CD14-positive monocyte (primary cell): Measurements from ENCODE around the gene MYL6B. TPM values are rescaled to one million over a fixed set of nuclear protein-coding genes. Genes with fewer than 3 reads are reported as not detected.

Source experiments
- DNase-seq, 3 donors: peaks; one replicate each; pipeline ENCODE4 v3.0.0-alpha.2; 2011 to 2022
- H2AFZ ChIP-seq: 2 replicates; pipeline ENCODE4 v1.6.0; 2012; ENCODE audit warnings: mild to moderate bottlenecking, low read depth, low read length, inconsistent platforms; ENCODE audit not compliant: insufficient read depth, poor library complexity, severe bottlenecking
- H3K27ac ChIP-seq, 2 donors: 1 replicate in 1 of 2; 2 replicates in 1 of 2; pipeline ENCODE4 v1.5.1; 2012 to 2013; ENCODE audit warnings: low read length in 2 of 2, control low read depth in 1 of 2, inconsistent platforms in 1 of 2, low read depth in 1 of 2, mild to moderate bottlenecking in 1 of 2
- H3K27me3 ChIP-seq, 2 donors: one replicate each; pipeline versions ENCODE4 v1.6.0 to v1.6.1; 2011 to 2013; ENCODE audit warnings: low read length in 2 of 2; ENCODE audit not compliant: control insufficient read depth in 2 of 2, insufficient read depth in 2 of 2
- H3K36me3 ChIP-seq, 2 donors: replicated peaks in 1 of 2; 1 replicate in 1 of 2; 2 replicates in 1 of 2; pipeline versions ENCODE4 v1.5.1 to v1.6.1; 2012 to 2013; ENCODE audit warnings: low read length in 2 of 2, control low read depth in 1 of 2, inconsistent platforms in 1 of 2, mild to moderate bottlenecking in 1 of 2; ENCODE audit not compliant: insufficient read depth in 2 of 2, control insufficient read depth in 1 of 2
- H3K4me1 ChIP-seq, 2 donors: 1 replicate in 1 of 2; 2 replicates in 1 of 2; pipeline versions ENCODE4 v1.5.1 to v1.6.1; 2012 to 2013; ENCODE audit warnings: low read length in 2 of 2, control low read depth in 1 of 2, inconsistent platforms in 1 of 2, mild to moderate bottlenecking in 1 of 2, moderate library complexity in 1 of 2; ENCODE audit not compliant: insufficient read depth in 2 of 2, control insufficient read depth in 1 of 2
- H3K4me2 ChIP-seq: replicated peaks from 2 replicates; pipeline ENCODE3; 2012; ENCODE audit warnings: low read length, moderate library complexity, mild to moderate bottlenecking; ENCODE audit not compliant: poor library complexity, severe bottlenecking; ENCODE audit errors: extremely low read depth
- H3K4me3 ChIP-seq, 3 experiments: fragments of 200-600 bp in 1 of 3; sonication (generic) in 1 of 3; replicated peaks in 1 of 3; 1 replicate in 2 of 3; 2 replicates in 1 of 3; pipeline ENCODE4 v1.5.1; 2011 to 2013; ENCODE audit warnings: low read length in 3 of 3, mild to moderate bottlenecking in 3 of 3, control low read depth in 2 of 3, low read depth in 2 of 3, inconsistent platforms in 1 of 3, moderate library complexity in 1 of 3
- H3K79me2 ChIP-seq: 2 replicates; pipeline ENCODE4 v1.6.0; 2012; ENCODE audit warnings: mild to moderate bottlenecking, control low read depth, inconsistent platforms, low read length, moderate library complexity; ENCODE audit not compliant: insufficient read depth
- H3K9ac ChIP-seq: 2 replicates; pipeline ENCODE4 v1.6.0; 2017; ENCODE audit warnings: low read length, mild to moderate bottlenecking; ENCODE audit not compliant: insufficient read depth, poor library complexity, severe bottlenecking
- H3K9me3 ChIP-seq, 2 donors: replicated peaks in 1 of 2; 1 replicate in 1 of 2; 2 replicates in 1 of 2; pipeline versions ENCODE4 v1.5.1 to v1.6.1; 2012 to 2013; ENCODE audit warnings: low read length in 2 of 2, control low read depth in 1 of 2; ENCODE audit not compliant: control insufficient read depth in 1 of 2, insufficient read depth in 1 of 2
- H4K20me1 ChIP-seq: 2 replicates; pipeline ENCODE4 v1.6.0; 2012; ENCODE audit warnings: mild to moderate bottlenecking, low read length, control low read depth, moderate library complexity; ENCODE audit not compliant: insufficient read depth
- H3K27ac Mint-ChIP-seq, 7 donors: one replicate each; pipeline ENCODE4 v1.8.0; 2020; ENCODE audit warnings: mild to moderate bottlenecking in 7 of 7, mixed read lengths in 7 of 7, moderate library complexity in 6 of 7, inconsistent platforms in 2 of 7
- H3K27me3 Mint-ChIP-seq, 3 donors: one replicate each; pipeline ENCODE4 v1.8.0; 2021 to 2022; ENCODE audit warnings: low read depth in 3 of 3, mild to moderate bottlenecking in 3 of 3, mixed read lengths in 3 of 3, moderate library complexity in 3 of 3, inconsistent platforms in 1 of 3
- H3K36me3 Mint-ChIP-seq, 2 donors: one replicate each; pipeline ENCODE4 v1.8.0; 2020; ENCODE audit warnings: mixed read lengths in 2 of 2, inconsistent platforms in 1 of 2, mild to moderate bottlenecking in 1 of 2
- H3K4me1 Mint-ChIP-seq: one replicate; pipeline ENCODE4 v1.8.0; 2020; ENCODE audit warnings: mild to moderate bottlenecking, mixed read lengths
- H3K4me3 Mint-ChIP-seq, 2 donors: one replicate each; pipeline ENCODE4 v1.8.0; 2020; ENCODE audit warnings: mild to moderate bottlenecking in 2 of 2, mixed read lengths in 2 of 2, moderate library complexity in 1 of 2
- H3K9me3 Mint-ChIP-seq, 7 donors: one replicate each; pipeline ENCODE4 v1.8.0; 2020 to 2022; ENCODE audit warnings: mixed read lengths in 7 of 7, mild to moderate bottlenecking in 6 of 7, moderate library complexity in 6 of 7, inconsistent platforms in 2 of 7
- WGBS: methylation state at CpG from one replicate; pipeline ENCODE4 v1.1.5; 2013; ENCODE audit warnings: missing lambda C conversion rate; ENCODE audit not compliant: insufficient coverage; 5-methylcytosine and 5-hydroxymethylcytosine counted together
- intact Hi-C, 2 donors: fragments of 100-400 bp; cut with micrococcal nuclease; formaldehyde crosslinking; loops; one replicate each; pipeline versions ENCODE4 v1.15.0 to v1.15.1; 2023
- polyA plus RNA-seq, 3 donors: library from polyadenylated mRNA; depleted of rRNA in 1 of 3; unstranded in 2 of 3; stranded (reverse) in 1 of 3; fragments of 300-500 nt in 2 of 3; fragments of >200 nt in 1 of 3; fragmentation: Illumina TruSeq in 2 of 3; gene quantifications; 1 replicate in 2 of 3; 2 replicates in 1 of 3; pipeline ENCODE4 v1.2.3, GENCODE V29; 2012 to 2021
- TF ChIP-seq, protein P1 (sequence below): fragments of 200-600 bp; IDR thresholded peaks from one replicate; pipeline ENCODE4 v1.8.0; 2022; ENCODE audit warnings: antibody characterized with exemption, mild to moderate bottlenecking

Gene MYL6B
- polyA plus RNA-seq, 3 donors = 2.7 to 4.3 (median 4.1) TPM

DNA sequence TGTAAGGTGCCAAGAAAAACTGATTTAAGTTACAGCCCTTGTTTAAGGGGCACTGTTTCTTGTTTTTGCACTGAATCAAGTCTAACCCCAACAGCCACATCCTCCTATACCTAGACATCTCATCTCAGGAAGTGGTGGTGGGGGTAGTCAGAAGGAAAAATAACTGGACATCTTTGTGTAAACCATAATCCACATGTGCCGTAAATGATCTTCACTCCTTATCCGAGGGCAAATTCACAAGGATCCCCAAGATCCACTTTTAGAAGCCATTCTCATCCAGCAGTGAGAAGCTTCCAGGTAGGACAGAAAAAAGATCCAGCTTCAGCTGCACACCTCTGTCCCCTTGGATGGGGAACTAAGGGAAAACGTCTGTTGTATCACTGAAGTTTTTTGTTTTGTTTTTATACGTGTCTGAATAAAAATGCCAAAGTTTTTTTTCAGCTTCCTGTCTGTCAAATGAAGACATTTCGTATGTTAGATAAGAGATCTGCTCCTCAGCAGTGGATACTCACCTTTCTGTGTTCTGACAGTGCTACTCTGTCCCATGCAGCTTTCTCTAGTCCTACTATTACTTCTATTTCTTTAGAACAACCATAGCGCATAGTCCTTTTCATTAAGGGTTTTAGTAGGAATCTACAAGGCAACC is 49.2 kb upstream of the MYL6B start:
- H3K4me1 Mint-ChIP-seq = peaks cover 23% of the 10 kb centered on the region
- intact Hi-C loops = loop anchor here in 1 of 2 donors (5.0 to 10.0 kb wide), 2 partner anchors 61 to 108 kb away; partner anchors contain the start of genes RPS26 and SUOX

GRCh38 chr12:56103823-56104108 is 48.6 kb upstream of the MYL6B start:
- Mint-ChIP-seq H3K27ac (peak overlapping the region; percentile 78 to 96 (median 93)), H3K4me3 (peak overlapping the region; percentile 99), H3K4me1 (peaks cover 23% of the 10 kb centered on the region), H3K9me3 (peaks cover 0 to 1% (median 0%) of the 10 kb centered on the region in 7 donors), H3K27me3 (peaks cover 0 to 7% (median 4%) of the 10 kb centered on the region in 3 donors), H3K36me3 (peaks cover 22 to 25% of the 10 kb centered on the region in 2 donors)
- TF ChIP-seq, protein P1, sequence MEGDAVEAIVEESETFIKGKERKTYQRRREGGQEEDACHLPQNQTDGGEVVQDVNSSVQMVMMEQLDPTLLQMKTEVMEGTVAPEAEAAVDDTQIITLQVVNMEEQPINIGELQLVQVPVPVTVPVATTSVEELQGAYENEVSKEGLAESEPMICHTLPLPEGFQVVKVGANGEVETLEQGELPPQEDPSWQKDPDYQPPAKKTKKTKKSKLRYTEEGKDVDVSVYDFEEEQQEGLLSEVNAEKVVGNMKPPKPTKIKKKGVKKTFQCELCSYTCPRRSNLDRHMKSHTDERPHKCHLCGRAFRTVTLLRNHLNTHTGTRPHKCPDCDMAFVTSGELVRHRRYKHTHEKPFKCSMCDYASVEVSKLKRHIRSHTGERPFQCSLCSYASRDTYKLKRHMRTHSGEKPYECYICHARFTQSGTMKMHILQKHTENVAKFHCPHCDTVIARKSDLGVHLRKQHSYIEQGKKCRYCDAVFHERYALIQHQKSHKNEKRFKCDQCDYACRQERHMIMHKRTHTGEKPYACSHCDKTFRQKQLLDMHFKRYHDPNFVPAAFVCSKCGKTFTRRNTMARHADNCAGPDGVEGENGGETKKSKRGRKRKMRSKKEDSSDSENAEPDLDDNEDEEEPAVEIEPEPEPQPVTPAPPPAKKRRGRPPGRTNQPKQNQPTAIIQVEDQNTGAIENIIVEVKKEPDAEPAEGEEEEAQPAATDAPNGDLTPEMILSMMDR = no peak
- Histone ChIP-seq H3K27ac (peak overlapping the region; percentile 43 to 77), H3K36me3 (peaks cover 19 to 24% of the 10 kb centered on the region in 2 donors), H2AFZ (peak overlapping the region; percentile 84), H3K27me3 (no peaks in the 10 kb centered on the region), H3K4me3 (peak overlapping the region; percentile 69 to 85 (median 83)), H3K9me3 (no peaks in the 10 kb centered on the region), H3K79me2 (peaks cover 35% of the 10 kb centered on the region), H3K9ac (peak overlapping the region; percentile 79), H3K4me1 (peaks cover 19 to 23% of the 10 kb centered on the region in 2 donors), H4K20me1 (peaks cover 8% of the 10 kb centered on the region), H3K4me2 (peak overlapping the region; percentile 81)
- intact Hi-C loops = loop anchor here in 1 of 2 donors (5.0 to 10.0 kb wide), 2 partner anchors 61 to 109 kb away; partner anchors contain the start of genes RPS26 and SUOX
- WGBS = 7% methylated on average over 8 of the region's 8 CpGs
- DNase-seq = no peak

More for the DNA sequence above, 49.2 kb upstream of the MYL6B start:
- peaks cover 16 to 19% of the 10 kb centered on the region in 2 donors for H3K36me3 Mint-ChIP-seq
- no peak for DNase-seq
- peak overlapping the region in 1 of 2 donors; percentile 99 for H3K4me3 Mint-ChIP-seq
- Histone ChIP-seq H3K79me2 (peaks cover 35% of the 10 kb centered on the region), H3K36me3 (peaks cover 15 to 19% of the 10 kb centered on the region in 2 donors), H3K27me3 (no peaks in the 10 kb centered on the region), H3K27ac (no peak overlapping the region), H3K9me3 (no peaks in the 10 kb centered on the region), H3K4me2 (peak overlapping the region; percentile 81), H3K9ac (no peak overlapping the region), H3K4me3 (peak overlapping the region in 1 of 3 experiments; percentile 85), H3K4me1 (peaks cover 19 to 23% of the 10 kb centered on the region in 2 donors), H4K20me1 (peaks cover 8% of the 10 kb centered on the region), H2AFZ (peak overlapping the region; percentile 84)
- TF ChIP-seq, protein P1 = no peak
- 0% methylated on average over 1 of the region's 6 CpGs for WGBS
- H3K27me3 Mint-ChIP-seq = peaks cover 0 to 7% (median 4%) of the 10 kb centered on the region in 3 donors
- no peak overlapping the region for H3K27ac Mint-ChIP-seq
- H3K9me3 Mint-ChIP-seq = peaks cover 0 to 1% (median 0%) of the 10 kb centered on the region in 7 donors
